SK-N-SH treated with all-trans-retinoic acid at 6 μM for 48 hours (cell line): ENCODE measurements around the gene SELENOW.
"Not testable (repeated sequence)": the region's sequence is repeated elsewhere in the genome, so short reads cannot be mapped to it uniquely, and the experiment has no call there.

Experiments
- ATAC-seq: fragments of 200-7000 bp; cut with Tn5 transposase; 3 replicates; pipeline ENCODE4 v1.9.1; 2020; ENCODE audit warnings: mild to moderate bottlenecking, moderate library complexity
- ARNTL ChIP-seq: fragments of 450-650 bp; formaldehyde crosslinking; IDR thresholded peaks from 2 replicates; pipeline ENCODE4 v1.5.0; 2020; ENCODE audit warnings: low read depth, mild to moderate bottlenecking, moderate library complexity, borderline replicate concordance
- BACH2 ChIP-seq: fragments of 250-450 bp; sonication (Bioruptor Pico); IDR thresholded peaks from 2 replicates; pipeline ENCODE4 v1.9.0; 2021; ENCODE audit warnings: mild to moderate bottlenecking, borderline replicate concordance
- CSDC2 ChIP-seq: fragments of 250-450 bp; sonication (Bioruptor Pico); IDR thresholded peaks from 2 replicates; pipeline ENCODE4 v1.5.0; 2020; ENCODE audit warnings: mild to moderate bottlenecking, moderate library complexity
- ESRRG ChIP-seq: fragments of 250-450 bp; sonication (Bioruptor Pico); IDR thresholded peaks from 2 replicates; pipeline ENCODE4 v1.6.1; 2021; ENCODE audit warnings: mild to moderate bottlenecking
- ISL1 ChIP-seq: fragments of 250-450 bp; sonication (Bioruptor Pico); IDR thresholded peaks from 2 replicates; pipeline ENCODE4 v2.1.2; 2022; ENCODE audit warnings: mild to moderate bottlenecking, moderate library complexity
- OSR1 ChIP-seq: fragments of 250-450 bp; sonication (Bioruptor Pico); IDR thresholded peaks from 2 replicates; pipeline ENCODE4 v1.8.0; 2022; ENCODE audit warnings: moderate library complexity, mild to moderate bottlenecking, inconsistent platforms
- PPARA ChIP-seq: fragments of 250-450 bp; sonication (Bioruptor Pico); IDR thresholded peaks from 2 replicates; pipeline ENCODE4 v1.5.0; 2020; ENCODE audit warnings: mild to moderate bottlenecking, borderline replicate concordance
- RARB ChIP-seq: fragments of 250-450 bp; sonication (Bioruptor Pico); IDR thresholded peaks from 2 replicates; pipeline ENCODE4 v1.8.0; 2021; ENCODE audit warnings: mild to moderate bottlenecking, moderate library complexity
- SNAI2 ChIP-seq: fragments of 250-450 bp; sonication (Bioruptor Pico); IDR thresholded peaks from 2 replicates; pipeline ENCODE4 v1.5.0; 2020; ENCODE audit warnings: mild to moderate bottlenecking, moderate library complexity
- TCF4 ChIP-seq: fragments of 250-450 bp; sonication (Bioruptor Pico); IDR thresholded peaks from 2 replicates; pipeline ENCODE4 v1.8.0; 2021; ENCODE audit warnings: mild to moderate bottlenecking, moderate library complexity, borderline replicate concordance
- ZC3H10 ChIP-seq: fragments of 250-450 bp; sonication (Bioruptor Pico); IDR thresholded peaks from 2 replicates; pipeline ENCODE4 v1.5.1; 2021; ENCODE audit warnings: mild to moderate bottlenecking, moderate library complexity
- ZFP3 ChIP-seq: fragments of 250-450 bp; sonication (Bioruptor Pico); IDR thresholded peaks from 2 replicates; pipeline ENCODE4 v1.5.0; 2020; ENCODE audit warnings: mild to moderate bottlenecking, moderate library complexity
- ZFP30 ChIP-seq: fragments of 450-650 bp; formaldehyde crosslinking; IDR thresholded peaks from 2 replicates; pipeline ENCODE4 v1.5.0; 2022; ENCODE audit warnings: mild to moderate bottlenecking, moderate library complexity
- ZNF565 ChIP-seq: fragments of 450-650 bp; formaldehyde crosslinking; conservative IDR thresholded peaks from 2 replicates; pipeline ENCODE4 v1.5.0; 2020; ENCODE audit warnings: low read depth, mild to moderate bottlenecking, moderate library complexity
- ZNF70 ChIP-seq: fragments of 450-650 bp; formaldehyde crosslinking; IDR thresholded peaks from 2 replicates; pipeline ENCODE4 v1.5.0; 2020; ENCODE audit warnings: mild to moderate bottlenecking, moderate library complexity
- ZNF8 ChIP-seq: fragments of 450-650 bp; formaldehyde crosslinking; IDR thresholded peaks from 2 replicates; pipeline ENCODE4 v1.5.0; 2020; ENCODE audit warnings: mild to moderate bottlenecking, moderate library complexity
- TF ChIP-seq, protein P1 (sequence below): fragments of 250-450 bp; sonication (Bioruptor Pico); IDR thresholded peaks from 2 replicates; pipeline ENCODE4 v1.8.0; 2021; ENCODE audit warnings: low read depth, mild to moderate bottlenecking, moderate library complexity, borderline replicate concordance
- TF ChIP-seq, protein P2 (sequence below): fragments of 250-450 bp; sonication (Bioruptor Pico); IDR thresholded peaks from 2 replicates; pipeline ENCODE4 v1.5.1; 2020; ENCODE audit warnings: low read depth, mild to moderate bottlenecking, moderate library complexity
- TF ChIP-seq, protein P3 (sequence below): fragments of 250-450 bp; sonication (Bioruptor Pico); IDR thresholded peaks from 2 replicates; pipeline ENCODE4 v1.5.1; 2021; ENCODE audit warnings: mild to moderate bottlenecking, moderate library complexity
- TF ChIP-seq, protein P4 (sequence below): fragments of 250-450 bp; sonication (Bioruptor Pico); IDR thresholded peaks from 2 replicates; pipeline ENCODE4 v1.5.0; 2020; ENCODE audit warnings: mild to moderate bottlenecking, moderate library complexity

SELENOW gene

DNA sequence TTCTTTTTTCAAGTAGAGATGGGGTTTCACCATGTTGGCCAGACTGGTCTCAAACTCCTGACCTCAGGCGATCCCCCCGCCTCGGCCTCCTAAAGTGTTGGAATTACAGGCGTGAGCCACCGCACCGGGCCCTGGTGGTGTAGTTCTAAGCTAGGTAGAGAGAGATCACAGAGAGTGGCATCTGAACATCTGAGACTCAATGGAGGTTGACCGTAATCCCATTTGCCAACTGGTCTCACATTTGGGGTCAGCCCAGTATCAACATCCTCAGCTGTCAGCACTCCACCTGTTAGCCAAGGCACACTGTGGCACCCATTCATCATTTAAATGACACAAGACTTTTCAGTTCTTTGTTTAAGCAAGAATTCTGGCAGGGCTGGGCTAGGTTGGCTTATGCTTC is 8.1 kb downstream of the SELENOW start:
- no peak for ATAC-seq

DNA sequence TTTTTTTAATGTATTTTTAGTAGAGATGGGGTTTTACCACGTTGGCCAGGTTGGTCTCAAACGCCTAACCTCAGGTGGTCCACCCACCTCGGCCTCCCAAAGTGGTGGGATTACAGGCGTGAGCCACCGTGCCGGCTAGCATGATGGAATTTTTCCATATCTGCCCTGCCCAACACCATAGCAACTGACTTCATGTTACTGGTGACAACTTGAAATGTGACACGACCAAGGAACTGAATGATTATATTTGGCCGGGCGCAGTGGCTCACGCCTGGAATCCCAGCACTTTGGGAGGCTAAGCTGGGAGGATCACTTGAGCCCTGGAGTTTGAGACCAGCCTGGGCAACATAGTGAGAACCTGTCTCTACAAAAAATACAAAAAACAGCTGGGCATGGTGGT is 8.8 kb downstream of the SELENOW start:
- not testable (repeated sequence) for ATAC-seq

More for the DNA sequence above, 8.1 kb downstream of the SELENOW start:
- TF ChIP-seq CSDC2 (CRISPR knock-in tag) (no peak), ESRRG (no peak), BACH2 (no peak), ZFP3 (no peak), ZFP30 (CRISPR knock-in tag) (no peak), RARB (CRISPR knock-in tag) (no peak), SNAI2 (CRISPR knock-in tag) (no peak), PPARA (CRISPR knock-in tag) (no peak), ARNTL (CRISPR knock-in tag) (no peak)
- TF ChIP-seq, protein P1, sequence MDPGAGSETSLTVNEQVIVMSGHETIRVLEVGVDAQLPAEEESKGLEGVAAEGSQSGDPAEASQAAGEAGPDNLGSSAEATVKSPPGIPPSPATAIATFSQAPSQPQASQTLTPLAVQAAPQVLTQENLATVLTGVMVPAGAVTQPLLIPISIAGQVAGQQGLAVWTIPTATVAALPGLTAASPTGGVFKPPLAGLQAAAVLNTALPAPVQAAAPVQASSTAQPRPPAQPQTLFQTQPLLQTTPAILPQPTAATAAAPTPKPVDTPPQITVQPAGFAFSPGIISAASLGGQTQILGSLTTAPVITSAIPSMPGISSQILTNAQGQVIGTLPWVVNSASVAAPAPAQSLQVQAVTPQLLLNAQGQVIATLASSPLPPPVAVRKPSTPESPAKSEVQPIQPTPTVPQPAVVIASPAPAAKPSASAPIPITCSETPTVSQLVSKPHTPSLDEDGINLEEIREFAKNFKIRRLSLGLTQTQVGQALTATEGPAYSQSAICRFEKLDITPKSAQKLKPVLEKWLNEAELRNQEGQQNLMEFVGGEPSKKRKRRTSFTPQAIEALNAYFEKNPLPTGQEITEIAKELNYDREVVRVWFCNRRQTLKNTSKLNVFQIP (CRISPR knock-in tag), result no peak
- TF ChIP-seq, protein P2, sequence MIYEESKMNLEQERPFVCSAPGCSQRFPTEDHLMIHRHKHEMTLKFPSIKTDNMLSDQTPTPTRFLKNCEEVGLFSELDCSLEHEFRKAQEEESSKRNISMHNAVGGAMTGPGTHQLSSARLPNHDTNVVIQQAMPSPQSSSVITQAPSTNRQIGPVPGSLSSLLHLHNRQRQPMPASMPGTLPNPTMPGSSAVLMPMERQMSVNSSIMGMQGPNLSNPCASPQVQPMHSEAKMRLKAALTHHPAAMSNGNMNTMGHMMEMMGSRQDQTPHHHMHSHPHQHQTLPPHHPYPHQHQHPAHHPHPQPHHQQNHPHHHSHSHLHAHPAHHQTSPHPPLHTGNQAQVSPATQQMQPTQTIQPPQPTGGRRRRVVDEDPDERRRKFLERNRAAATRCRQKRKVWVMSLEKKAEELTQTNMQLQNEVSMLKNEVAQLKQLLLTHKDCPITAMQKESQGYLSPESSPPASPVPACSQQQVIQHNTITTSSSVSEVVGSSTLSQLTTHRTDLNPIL (CRISPR knock-in tag), result no peak

DNA sequence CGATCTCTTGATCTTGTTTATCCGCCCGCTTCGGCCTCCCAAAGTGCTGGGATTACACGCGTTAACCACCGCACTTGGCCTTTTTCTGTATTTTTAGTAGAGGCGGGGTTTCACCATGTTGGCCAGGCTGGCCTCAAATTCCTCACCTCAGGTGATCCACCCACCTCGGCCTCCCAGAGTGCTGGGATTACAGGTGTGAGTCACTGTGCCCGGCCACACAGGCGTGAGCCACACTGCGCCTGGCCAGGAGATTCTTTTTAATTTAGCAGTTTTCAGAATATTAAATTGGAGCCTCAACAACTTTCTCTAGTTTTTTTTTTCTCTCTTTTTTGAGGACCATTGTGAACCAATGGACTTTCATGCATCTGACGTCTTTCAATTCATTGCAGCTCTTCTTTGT is 11.3 kb downstream of the SELENOW start:
- not testable (repeated sequence) for ATAC-seq

DNA sequence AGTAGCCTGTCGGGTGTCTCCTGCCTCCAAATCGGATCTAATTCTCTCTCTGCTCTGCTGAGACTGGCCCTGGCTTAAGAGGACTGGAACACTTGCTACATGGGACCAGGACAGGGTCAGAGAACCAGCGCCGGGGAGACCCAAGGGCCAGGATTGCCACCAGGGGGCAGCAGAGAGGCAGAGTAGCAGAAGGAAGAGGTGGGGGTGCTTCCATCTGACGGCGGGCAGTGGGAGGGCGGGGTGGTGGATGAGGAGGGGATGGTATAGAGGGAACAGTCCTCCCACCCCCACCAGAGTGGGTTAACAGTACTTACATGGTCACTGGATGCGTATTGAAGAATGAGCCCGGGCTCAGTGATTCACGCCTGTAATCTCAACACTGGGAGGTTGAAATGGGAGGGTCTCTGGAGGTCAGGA is 11.9 kb downstream of the SELENOW start:
- TF ChIP-seq ZNF70 (no peak), ZC3H10 (CRISPR knock-in tag) (no peak), ESRRG (no peak), ISL1 (no peak), ZNF8 (CRISPR knock-in tag) (no peak), ZNF565 (no peak), RARB (CRISPR knock-in tag) (no peak), TCF4 (no peak), BACH2 (no peak), PPARA (CRISPR knock-in tag) (no peak), OSR1 (CRISPR knock-in tag) (no peak)
- TF ChIP-seq, protein P2 (CRISPR knock-in tag), result no peak
- TF ChIP-seq, protein P3, sequence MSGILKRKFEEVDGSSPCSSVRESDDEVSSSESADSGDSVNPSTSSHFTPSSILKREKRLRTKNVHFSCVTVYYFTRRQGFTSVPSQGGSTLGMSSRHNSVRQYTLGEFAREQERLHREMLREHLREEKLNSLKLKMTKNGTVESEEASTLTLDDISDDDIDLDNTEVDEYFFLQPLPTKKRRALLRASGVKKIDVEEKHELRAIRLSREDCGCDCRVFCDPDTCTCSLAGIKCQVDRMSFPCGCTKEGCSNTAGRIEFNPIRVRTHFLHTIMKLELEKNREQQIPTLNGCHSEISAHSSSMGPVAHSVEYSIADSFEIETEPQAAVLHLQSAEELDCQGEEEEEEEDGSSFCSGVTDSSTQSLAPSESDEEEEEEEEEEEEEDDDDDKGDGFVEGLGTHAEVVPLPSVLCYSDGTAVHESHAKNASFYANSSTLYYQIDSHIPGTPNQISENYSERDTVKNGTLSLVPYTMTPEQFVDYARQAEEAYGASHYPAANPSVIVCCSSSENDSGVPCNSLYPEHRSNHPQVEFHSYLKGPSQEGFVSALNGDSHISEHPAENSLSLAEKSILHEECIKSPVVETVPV, result no peak
- TF ChIP-seq, protein P4, sequence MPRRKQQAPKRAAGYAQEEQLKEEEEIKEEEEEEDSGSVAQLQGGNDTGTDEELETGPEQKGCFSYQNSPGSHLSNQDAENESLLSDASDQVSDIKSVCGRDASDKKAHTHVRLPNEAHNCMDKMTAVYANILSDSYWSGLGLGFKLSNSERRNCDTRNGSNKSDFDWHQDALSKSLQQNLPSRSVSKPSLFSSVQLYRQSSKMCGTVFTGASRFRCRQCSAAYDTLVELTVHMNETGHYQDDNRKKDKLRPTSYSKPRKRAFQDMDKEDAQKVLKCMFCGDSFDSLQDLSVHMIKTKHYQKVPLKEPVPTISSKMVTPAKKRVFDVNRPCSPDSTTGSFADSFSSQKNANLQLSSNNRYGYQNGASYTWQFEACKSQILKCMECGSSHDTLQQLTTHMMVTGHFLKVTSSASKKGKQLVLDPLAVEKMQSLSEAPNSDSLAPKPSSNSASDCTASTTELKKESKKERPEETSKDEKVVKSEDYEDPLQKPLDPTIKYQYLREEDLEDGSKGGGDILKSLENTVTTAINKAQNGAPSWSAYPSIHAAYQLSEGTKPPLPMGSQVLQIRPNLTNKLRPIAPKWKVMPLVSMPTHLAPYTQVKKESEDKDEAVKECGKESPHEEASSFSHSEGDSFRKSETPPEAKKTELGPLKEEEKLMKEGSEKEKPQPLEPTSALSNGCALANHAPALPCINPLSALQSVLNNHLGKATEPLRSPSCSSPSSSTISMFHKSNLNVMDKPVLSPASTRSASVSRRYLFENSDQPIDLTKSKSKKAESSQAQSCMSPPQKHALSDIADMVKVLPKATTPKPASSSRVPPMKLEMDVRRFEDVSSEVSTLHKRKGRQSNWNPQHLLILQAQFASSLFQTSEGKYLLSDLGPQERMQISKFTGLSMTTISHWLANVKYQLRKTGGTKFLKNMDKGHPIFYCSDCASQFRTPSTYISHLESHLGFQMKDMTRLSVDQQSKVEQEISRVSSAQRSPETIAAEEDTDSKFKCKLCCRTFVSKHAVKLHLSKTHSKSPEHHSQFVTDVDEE (CRISPR knock-in tag), result no peak
- TF ChIP-seq, protein P1 (CRISPR knock-in tag), result no peak
- ATAC-seq, result peak; percentile 94
